Ramos (cell line): ENCODE results near the gene TSEN2.
"Not testable (repeated sequence)": the region's sequence is repeated elsewhere in the genome, so short reads cannot be mapped to it uniquely, and the experiment has no call there.

ENCODE experiments used
- in situ Hi-C: fragments of 300-500 bp; cut with MboI; formaldehyde crosslinking; loops from one replicate; pipeline ENCODE4 v1.14.3; 2022; ENCODE audit warnings: low sequenced_read_pairs; ENCODE audit not compliant: unreplicated experiment

TSEN2 gene

DNA sequence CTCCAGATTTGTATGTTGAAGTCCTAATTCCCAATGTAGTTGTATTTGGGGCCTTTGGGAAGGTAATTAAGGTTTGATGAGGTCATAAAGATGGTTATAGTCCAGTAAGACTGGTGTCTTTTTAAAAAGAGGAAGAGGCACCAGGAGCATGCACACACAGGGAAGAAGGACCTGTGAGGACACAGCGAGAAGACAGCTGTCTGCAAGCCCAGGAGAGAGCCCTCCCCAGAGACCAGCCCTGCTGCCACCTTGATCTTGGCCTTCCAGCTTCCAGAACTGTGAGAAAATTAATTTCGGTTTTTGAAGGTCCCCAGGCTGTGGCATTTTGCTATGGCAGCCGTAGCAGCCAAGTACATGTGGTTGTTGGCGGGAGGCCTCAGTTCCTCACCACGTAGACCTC lies 32.8 kb upstream of the TSEN2 start:
- in situ Hi-C loops, result no loop called here

DNA sequence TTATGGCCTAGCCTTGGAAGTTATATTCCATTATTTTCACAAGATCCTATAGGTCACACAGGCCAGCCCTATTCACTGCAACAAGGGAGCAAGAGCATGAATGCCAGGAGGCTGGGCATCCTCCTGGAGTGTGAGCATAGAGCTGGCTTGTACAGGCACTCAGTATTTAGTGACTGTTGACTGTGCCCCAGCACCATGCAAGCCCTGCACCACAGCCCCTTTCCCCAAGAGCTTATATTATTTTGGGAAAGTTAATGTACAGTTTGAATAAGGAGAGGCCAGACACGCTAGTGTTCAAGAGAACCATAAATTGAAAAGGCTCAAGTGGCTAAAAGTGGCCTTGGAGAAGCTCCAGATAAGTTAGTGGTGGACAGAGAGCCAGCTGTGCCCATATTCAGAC lies 32.3 kb upstream of the TSEN2 start:
- in situ Hi-C loops, result no loop called here

DNA sequence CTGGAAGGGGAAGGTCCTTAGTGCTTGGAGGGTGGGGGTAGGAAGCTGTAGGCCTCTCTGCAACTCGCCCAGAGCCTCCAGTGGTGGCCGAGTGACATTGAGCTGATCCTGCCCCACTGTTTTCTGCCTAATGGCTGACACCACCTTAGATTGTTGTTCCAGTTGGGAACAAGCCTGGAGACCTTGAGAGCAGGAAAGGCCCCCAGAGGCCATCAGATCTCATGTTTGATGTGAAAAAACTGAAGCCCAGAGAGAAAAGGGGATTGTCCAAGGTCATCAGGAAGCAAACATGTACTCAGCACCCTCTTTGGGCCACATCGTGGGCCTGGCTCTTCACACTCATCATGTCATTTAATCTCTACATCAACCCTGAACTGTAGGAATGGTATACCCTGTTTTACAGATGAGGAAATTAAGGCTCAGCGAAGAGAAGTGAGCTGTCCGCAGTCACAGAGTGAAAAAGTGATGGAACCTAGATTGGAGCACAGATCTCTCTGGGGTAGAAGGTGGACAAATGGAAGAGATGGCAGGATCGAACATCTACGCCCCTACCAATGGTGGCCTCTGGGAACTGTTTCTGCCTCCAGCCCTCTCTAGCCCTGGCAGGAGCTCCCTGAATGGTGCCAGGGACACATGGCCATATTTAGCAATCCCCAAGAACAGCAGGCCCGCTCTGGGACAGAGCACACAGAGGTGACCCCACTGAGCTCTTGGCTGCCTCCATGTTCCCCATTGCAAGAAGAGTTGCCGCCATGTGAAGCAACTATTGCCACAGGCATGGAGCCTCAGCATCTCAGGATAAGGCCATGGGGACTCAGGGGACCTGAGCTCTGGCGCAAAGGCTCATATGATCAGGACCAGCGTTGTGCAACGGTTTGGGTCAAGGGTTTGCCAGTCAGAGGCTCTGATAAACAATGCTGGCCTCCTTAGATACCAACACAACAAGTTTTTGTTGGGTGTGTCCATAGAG lies 31.6 kb upstream of the TSEN2 start:
- in situ Hi-C loops, result no loop called here

DNA sequence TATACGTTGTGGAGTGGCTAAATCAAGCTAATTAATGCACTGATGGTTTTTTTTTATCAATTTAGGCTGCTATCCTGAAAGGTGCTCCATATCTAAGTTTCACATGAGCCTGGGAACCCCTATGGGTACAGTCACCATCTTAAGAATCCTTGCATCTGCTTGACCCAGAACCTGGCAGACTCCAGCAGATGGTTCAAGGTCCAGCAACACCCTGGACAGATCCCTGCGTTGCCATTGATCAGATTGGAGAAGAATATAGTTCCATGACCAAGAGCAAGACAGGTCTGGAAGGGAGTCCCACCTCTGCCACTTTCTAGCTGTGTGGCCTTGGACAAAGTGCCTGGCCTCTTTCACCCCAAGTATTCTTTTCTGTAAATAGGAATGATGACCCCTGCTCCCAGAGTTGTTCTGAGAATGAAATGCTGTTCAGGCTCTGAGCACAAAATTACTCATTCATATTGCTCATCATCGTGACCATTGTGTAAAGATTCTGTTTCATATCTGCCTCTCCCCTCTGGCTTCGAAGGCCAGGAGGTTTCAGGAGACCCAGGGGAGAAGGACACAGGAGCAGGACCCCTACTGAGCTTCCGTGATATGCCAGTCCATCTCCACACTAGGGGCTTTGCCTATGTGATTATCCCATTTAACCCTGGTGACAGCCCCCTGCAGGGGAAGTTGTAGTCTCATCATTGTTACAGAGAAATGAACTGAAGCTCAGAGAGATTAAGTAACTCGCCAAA lies 30.0 kb upstream of the TSEN2 start:
- in situ Hi-C loops, result no loop called here

DNA sequence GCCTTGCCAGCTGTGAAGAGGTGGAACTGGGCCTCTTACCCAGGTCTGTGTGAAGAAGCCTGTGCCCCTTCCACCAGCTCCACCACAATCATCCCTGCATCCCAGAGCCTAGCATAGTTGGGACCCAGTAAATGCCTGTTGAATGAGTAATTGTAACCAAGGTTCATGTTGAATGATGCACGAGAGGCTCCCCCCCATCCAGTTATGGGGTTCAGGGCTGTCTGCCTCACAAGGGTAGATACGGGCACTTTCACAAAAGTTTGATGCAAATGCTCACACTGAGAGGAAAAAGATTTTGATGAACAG lies 29.5 kb upstream of the TSEN2 start:
- in situ Hi-C loops, result no loop called here

DNA sequence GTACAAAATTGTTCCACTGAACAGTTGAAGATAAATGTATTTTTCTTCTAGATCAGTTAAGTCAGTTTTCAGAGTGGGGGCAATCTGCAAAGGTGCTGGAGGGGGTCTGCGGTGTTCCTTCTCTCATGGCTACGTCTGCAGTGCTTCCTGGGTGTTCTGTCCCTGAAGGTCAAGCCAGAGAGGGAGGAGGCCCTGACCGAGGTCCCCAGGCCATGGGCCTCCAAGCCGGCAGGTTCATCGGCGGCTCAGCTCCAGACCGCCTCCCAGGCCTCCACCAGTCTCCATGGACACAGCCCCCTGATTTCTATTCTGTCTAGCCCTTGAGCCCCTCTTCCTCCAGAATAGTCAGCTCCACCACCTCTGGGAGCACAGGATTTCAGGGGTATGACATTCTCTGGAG lies 28.5 kb upstream of the TSEN2 start:
- in situ Hi-C loops, result no loop called here

DNA sequence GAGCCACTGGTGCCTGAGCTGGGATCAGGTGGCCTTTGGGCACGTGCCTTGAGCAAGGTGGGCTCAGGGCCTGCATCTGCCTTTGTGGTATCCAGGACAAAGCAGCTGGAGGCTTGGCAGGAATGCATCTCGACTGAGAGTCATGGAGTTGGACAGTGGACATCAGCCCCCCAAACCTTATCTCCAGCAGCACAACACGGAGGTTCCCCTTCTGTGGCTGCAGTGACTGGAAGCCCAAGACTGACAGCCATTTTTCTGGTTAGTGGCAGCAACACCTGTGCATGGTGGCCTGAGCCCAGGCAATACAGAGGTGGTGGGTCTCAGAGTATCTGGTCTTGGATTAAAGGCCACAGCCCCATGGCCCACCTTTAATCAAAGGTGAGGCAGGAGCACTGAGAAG lies 27.8 kb upstream of the TSEN2 start:
- in situ Hi-C loops, result no loop called here

DNA sequence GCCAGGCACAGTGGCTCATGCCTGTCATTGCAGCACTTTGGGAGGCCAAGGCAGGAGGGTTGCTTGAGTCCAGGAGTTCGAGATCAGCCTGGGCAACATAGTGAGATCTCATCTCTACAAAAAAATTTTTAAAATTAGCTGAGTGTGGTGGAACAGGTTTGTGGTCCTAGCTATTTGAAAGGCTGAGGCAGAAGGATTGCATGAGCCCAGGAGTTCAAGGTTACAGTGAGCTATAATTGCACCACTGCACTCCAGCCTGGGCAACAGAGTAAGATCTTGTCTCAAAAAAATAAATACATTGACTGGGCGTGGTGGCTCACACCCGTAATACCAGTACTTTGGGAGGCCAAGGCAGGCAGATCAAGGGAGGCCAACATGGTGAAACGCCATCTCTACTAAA lies 26.9 kb upstream of the TSEN2 start:
- in situ Hi-C loops, result not testable (repeated sequence)

DNA sequence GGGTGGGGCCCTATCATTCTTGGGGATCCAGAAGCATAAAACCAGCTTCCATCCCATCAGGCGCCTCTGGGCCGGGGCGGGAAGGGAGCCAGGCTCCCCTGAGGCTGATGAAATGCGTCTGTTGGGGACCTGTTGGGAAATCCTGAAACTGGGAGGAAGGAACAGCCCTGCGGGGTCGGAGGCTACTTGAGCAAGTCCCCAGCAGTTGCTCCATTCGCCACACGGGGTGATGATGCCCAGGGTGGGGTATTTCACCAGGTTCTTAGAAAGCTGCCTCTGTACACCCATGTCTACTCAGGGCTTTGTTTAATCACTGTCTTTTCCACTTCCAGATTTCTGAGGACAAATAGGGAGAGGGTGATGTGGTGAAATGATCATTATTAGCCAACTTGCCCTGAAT lies 25.4 kb upstream of the TSEN2 start:
- in situ Hi-C loops, result no loop called here

DNA sequence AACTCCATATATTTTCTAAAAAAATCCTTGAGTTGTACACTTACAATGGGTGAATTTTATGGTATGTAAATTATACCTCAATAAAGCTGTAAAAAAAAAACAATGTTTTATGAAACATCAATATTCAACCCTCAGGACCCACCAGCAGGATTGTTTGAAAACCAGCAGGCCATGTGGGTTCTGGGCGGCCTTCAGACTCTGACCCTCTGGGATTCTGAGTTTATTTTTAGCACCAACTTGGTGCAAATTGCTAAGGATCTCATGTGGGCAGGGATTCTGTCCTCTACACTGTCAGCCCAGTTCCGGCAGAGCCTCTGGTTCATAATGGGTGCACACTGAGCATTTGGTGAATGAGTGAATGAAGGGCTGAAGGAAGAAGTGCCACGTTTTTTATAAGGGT lies 24.2 kb upstream of the TSEN2 start:
- in situ Hi-C loops, result no loop called here

DNA sequence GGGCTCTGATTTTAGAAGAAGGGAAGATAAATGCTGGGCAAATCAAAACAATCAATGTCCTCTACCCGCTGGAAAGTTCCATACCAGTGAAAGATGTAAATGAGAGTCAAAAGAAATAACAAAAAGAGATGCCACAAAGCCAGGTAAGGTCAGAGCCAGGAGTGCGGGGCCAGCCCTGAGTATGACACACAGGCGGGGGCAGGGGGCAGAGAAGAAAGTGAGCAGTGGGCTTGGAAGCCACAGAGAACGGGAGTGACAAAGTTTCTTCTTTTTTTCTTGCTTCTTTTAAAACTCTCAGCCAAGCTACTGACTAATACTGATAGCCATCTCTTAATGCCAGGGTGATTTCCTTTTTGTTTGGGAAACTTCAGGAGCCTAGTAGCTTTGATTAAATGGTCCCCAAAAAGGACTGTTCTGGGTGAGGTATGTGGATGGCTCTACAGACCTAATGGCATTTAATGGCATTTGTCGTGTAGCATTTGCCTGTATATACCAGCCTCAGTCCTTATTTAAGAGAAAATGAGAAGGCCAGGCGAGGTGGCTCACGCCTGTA lies 23.1 kb upstream of the TSEN2 start:
- in situ Hi-C loops, result no loop called here

DNA sequence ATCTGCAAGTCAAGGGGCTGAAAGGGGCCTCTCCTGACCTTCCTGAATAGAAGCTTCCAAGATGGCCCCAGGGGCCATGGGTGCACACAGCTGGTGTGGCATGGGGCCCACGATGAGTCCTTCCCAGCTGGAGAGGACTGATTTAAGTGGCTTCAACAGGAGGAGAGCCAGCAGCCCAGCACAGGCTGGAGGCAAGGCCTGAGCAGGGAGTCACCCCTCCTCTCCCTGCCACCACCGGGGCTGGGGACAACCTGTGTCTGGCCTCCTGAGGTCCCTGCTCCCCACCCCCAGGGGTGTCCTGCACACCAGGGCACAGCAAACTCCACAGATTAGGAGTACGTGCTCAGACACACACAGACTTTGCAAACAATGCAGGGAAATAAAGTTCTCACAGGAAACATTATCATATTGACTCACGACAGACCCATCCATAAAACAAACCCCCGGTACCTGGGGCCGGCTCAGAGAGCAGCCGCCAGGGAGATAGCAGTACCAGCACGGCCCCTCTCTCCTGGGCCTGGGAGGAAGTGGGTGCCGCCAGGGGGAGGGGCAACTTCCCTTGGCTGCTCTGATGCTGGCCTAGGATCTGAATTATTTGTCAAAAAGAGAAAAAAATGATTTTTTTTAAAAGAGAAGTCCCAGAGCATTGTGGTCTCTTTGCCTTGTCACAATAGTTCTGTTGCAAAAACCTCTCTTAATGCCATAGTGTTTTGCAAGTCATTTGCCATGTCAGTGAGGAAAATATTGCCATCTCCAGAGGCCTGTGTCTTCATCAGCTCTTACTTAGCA lies 21.9 kb upstream of the TSEN2 start:
- in situ Hi-C loops, result no loop called here

DNA sequence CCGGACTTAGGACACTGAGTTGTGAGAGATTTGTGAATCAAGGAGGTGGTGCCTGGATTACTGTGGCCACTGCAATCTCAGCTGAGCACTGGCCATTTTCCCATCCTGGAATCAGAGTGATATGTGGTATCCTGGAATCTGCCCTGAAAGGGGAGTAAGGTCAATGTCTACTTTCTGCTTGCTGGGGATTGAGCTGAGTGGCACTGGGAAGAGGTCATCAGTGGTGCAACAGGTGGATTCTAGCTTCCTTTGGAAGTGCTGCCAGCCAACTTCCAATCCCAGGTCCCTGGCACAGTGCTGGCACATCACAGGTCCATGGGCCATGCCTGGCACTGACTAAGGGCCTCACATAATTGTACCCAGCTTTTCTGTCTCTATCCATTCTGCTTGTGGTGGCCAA lies 20.6 kb upstream of the TSEN2 start:
- in situ Hi-C loops, result no loop called here

DNA sequence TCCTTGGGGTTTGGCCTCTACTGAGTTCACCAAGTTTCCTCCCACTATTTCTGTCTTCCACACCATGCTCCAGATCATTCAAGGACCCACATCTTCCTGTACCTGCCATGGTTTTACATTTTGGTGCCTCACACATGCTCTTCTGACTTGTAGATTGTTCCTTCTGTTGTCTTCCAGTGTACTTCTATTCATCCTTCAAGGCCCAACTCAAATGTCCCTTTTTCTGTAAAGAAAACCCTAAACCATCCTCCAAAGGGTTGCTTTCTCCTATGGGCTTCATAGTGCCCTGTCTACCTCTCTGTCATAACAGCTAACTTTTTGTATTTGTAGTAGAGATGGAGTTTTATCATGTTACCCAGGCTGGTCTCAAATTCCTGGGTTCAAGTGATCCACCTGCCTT lies 20.1 kb upstream of the TSEN2 start:
- in situ Hi-C loops, result no loop called here

DNA sequence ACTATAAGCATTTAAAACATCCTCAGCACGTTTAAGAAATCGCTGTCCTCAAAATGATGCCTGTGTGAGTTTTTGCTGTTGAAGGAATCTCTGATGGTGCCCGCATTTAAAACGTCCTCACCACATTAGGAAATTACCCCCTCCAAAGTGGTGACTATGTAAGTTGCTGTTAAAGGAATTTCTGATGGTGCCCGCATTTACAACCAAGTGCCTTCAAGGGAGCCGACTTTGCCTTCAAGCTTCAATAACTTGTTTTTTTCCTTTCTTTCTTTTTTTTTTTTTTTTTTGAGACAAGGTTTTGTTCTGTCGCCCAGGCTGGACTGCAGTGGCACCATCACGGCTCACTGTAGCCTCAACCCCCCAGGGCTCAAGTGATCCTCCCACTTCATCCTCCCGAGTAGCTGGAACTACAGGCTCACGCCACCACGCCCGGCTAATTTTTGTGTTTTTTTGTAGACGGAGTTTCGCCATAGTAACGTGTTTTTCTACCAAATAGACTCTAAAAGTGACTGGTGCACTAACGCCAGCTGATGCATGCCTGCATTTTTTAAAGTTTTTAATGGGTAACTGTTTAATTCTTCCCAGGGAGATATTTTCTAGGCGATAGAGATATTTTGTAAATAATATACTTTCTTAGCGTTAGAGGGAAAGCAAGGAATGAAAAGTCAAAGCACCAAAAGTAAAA lies 19.0 kb upstream of the TSEN2 start:
- in situ Hi-C loops, result no loop called here

DNA sequence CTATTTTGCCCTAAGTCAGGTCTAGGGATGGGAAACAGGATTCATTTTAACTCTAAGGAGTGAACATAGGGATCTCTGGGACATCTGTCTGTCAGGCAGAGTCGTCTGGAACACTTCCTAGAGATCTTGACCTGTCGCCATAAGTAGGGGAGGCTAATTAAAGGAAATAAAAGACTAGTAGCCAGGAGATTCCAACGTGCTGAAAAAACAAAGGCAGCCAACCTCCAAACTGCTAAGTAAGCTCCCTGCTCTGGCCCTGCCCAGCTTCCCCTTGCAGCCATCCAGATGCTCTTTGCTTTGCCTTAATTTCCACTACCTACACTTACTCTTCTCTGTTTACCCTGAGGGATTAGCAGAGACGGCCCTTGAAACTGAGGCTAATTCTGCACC lies 18.4 kb upstream of the TSEN2 start:
- in situ Hi-C loops, result no loop called here

DNA sequence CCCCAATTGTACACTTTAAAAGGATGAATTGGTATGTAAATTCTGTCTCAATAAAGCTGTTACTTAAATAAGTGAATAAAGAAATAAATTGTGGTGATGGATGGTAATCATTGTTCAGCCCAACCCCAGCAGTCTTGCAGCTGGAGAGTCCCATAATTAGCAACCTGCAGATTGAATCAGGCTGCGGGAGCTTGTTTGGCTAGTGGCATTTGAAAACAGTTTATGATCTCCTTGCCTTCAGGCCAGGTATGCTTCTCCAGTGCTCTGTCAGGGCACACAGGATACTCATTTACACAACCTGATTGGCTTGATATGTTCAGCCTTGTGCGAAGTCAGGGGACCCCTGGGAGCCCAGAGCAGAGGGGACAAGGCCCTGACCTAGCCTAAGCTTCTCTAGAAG lies 16.5 kb upstream of the TSEN2 start:
- in situ Hi-C loops, result no loop called here

DNA sequence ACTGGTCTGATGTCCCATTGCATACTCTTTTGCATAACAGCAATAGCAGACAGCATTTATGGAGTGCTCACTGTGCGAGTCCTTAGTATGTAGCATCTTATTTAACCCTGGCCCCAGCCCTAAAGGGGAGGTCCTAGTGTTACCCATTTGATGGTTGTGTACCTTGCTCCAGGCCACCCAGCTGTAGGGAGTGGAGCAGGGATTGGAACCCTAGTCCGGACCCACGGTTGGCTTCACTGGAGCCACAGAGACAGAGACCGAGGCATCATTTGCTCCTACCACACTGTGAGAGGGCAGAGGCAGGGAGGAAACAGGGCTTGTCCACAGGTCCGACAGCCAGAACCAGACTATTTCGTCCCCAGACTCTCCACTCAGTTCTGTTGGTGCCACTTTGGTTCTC lies 16.0 kb upstream of the TSEN2 start:
- in situ Hi-C loops, result no loop called here

DNA sequence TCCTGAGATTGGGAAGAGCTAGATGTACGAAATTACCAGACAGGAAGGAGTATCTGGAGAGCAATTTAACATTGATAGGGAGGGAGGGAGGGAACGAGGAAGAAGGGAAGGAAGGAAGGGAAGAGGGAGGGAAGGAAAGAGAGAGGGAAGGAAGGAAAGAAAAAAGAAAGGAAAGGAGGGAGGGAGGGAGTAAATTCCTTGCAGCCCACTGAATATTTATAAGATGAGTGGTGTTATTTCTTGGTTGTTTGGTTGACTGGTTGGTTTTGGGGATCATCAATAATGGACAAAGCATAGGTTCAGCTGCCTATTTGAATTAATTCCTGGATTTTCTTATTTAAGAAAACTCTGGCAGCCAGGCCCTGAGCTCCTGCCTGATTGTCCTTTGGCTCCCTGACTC lies 15.5 kb upstream of the TSEN2 start:
- in situ Hi-C loops, result no loop called here

DNA sequence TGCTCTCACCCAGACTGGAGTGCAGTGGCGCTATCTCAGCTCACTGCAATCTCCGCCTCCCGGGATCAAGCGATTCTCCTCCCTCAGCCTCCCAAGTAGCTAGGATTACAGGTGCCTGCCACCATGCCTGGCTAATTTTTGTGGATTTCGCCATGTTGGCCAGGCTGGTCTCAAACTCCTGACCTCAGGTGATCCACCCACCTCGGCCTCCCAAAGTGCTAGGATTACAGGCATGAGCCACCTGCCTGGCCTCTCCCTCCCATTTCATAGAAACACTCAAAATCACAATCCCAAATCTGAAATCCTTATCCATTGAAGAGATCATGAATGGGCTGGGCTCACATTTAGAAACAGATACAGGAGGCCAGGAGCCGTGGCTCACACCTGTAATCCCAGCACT lies 15.1 kb upstream of the TSEN2 start:
- in situ Hi-C loops, result not testable (repeated sequence)
